Type B pancreatic cell (in vitro differentiated cells): Measurements from ENCODE around the gene NECTIN4. TPM values are rescaled to one million over a fixed set of nuclear protein-coding genes. Genes with fewer than 3 reads are reported as not detected.
"Not testable (repeated sequence)": the region's sequence is repeated elsewhere in the genome, so short reads cannot be mapped to it uniquely, and the experiment has no call there.

Experiments used
- DNase-seq: peaks from one replicate; pipeline ENCODE4 v3.0.0; 2021; ENCODE audit warnings: mixed read lengths; ENCODE audit not compliant: unreplicated experiment; ENCODE audit errors: extremely low spot score
- H3K27ac Mint-ChIP-seq: 2 replicates; pipeline ENCODE4 v1.8.0; 2021; ENCODE audit warnings: mild to moderate bottlenecking, mixed read lengths
- H3K27me3 Mint-ChIP-seq: 2 replicates; pipeline ENCODE4 v1.8.0; 2021; ENCODE audit warnings: mixed read lengths
- H3K36me3 Mint-ChIP-seq: 2 replicates; pipeline ENCODE4 v1.8.0; 2021; ENCODE audit warnings: mixed read lengths
- H3K4me1 Mint-ChIP-seq: one replicate; pipeline ENCODE4 v1.8.0; 2021; ENCODE audit warnings: mixed read lengths; ENCODE audit not compliant: unreplicated experiment
- H3K4me3 Mint-ChIP-seq: 2 replicates; pipeline ENCODE4 v1.8.0; 2021; ENCODE audit warnings: mild to moderate bottlenecking, mixed read lengths
- H3K9me3 Mint-ChIP-seq: 2 replicates; pipeline ENCODE4 v1.8.0; 2021; ENCODE audit warnings: mixed read lengths
- total RNA-seq: library from RNA; stranded (reverse); gene quantifications from 2 replicates; pipeline ENCODE4 v1.2.1, GENCODE V29; 2021; ENCODE audit warnings: low replicate concordance
- TF ChIP-seq, protein P1 (sequence below): fragments of 200-600 bp; sonication (generic); conservative IDR thresholded peaks from 2 replicates; pipeline ENCODE4 v1.5.0; 2021; ENCODE audit warnings: antibody characterized with exemption, mild to moderate bottlenecking

The NECTIN4 gene
- total RNA-seq, 1 donor from 2014 or later: 57.7 TPM

DNA sequence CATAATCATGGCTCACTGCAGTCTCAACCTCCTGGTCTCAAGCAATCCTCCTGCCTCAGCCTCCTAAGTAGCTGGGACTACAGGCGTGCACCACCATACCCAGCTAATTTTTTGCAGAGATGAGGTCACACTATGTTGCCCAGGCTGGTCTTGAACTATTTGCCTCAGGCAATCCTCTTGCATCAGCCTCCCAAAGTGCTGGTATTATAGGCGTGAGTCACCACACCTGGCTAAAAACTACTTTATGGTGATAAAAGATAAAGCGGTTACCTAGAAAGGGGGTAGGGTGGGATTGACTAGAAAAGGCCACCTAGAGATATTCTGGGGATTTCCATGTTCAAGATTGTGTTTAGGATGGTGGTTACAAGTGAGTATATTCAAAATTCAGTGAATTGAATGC is 55.6 kb downstream of the NECTIN4 start:
- peaks cover 10% of the 10 kb centered on the region for H3K4me1 Mint-ChIP-seq
- TF ChIP-seq, protein P1, sequence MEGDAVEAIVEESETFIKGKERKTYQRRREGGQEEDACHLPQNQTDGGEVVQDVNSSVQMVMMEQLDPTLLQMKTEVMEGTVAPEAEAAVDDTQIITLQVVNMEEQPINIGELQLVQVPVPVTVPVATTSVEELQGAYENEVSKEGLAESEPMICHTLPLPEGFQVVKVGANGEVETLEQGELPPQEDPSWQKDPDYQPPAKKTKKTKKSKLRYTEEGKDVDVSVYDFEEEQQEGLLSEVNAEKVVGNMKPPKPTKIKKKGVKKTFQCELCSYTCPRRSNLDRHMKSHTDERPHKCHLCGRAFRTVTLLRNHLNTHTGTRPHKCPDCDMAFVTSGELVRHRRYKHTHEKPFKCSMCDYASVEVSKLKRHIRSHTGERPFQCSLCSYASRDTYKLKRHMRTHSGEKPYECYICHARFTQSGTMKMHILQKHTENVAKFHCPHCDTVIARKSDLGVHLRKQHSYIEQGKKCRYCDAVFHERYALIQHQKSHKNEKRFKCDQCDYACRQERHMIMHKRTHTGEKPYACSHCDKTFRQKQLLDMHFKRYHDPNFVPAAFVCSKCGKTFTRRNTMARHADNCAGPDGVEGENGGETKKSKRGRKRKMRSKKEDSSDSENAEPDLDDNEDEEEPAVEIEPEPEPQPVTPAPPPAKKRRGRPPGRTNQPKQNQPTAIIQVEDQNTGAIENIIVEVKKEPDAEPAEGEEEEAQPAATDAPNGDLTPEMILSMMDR: no peak
- no peak for DNase-seq
- peaks cover 13% of the 10 kb centered on the region for H3K36me3 Mint-ChIP-seq
- no peaks in the 10 kb centered on the region for H3K9me3 Mint-ChIP-seq
- H3K27ac Mint-ChIP-seq: no peak overlapping the region
- H3K27me3 Mint-ChIP-seq: no peaks in the 10 kb centered on the region
- no peak overlapping the region for H3K4me3 Mint-ChIP-seq

DNA sequence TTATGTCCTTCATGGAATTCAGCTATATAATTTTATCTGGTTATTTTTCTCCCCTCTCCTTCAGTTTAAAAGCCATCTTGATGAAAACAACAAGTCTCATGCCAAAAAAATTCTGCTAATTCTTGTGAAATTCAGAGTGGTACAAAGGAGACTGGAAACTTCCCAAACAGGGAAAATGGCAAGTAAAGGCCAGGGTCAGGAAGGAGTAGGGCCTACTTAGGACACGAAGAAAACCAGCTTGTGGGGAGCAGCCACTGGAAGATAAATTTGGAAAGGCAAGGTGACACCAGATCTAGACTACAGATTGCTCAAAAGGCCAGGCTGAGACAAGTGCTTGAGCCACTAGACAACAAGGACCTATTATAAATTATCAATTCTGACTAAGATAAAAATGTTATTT is 56.9 kb downstream of the NECTIN4 start:
- TF ChIP-seq, protein P1: no peak
- Mint-ChIP-seq H3K27me3 (no peaks in the 10 kb centered on the region), H3K9me3 (no peaks in the 10 kb centered on the region), H3K27ac (peak overlapping the region; percentile 26), H3K4me3 (no peak overlapping the region), H3K36me3 (peaks cover 13% of the 10 kb centered on the region), H3K4me1 (peaks cover 7% of the 10 kb centered on the region)
- DNase-seq: no peak

DNA sequence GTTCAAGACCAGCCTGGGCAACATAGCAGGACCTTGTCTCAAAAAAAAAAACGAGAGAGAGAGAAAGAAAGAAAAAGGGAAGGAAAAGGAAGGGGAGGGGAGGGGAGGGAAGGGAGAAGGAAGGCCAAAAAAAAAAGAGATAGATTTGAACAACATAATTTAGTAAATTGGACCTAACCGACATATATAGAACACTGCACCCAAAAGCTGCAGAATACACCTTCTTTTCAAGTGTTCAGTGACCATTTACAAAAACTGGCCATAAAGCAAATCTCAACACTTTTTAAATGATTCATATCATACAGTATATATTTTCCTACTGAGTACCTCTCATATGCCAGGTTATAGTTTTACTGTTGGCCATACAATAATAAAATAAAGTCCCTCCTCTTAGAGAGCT is 57.5 kb downstream of the NECTIN4 start:
- no peak for DNase-seq
- no peaks in the 10 kb centered on the region for H3K27me3 Mint-ChIP-seq
- H3K27ac Mint-ChIP-seq: peak overlapping the region; percentile 39
- H3K36me3 Mint-ChIP-seq: peaks cover 13% of the 10 kb centered on the region
- H3K9me3 Mint-ChIP-seq: no peaks in the 10 kb centered on the region
- H3K4me3 Mint-ChIP-seq: peak overlapping the region; percentile 37
- TF ChIP-seq, protein P1: no peak
- peaks cover 5% of the 10 kb centered on the region for H3K4me1 Mint-ChIP-seq

DNA sequence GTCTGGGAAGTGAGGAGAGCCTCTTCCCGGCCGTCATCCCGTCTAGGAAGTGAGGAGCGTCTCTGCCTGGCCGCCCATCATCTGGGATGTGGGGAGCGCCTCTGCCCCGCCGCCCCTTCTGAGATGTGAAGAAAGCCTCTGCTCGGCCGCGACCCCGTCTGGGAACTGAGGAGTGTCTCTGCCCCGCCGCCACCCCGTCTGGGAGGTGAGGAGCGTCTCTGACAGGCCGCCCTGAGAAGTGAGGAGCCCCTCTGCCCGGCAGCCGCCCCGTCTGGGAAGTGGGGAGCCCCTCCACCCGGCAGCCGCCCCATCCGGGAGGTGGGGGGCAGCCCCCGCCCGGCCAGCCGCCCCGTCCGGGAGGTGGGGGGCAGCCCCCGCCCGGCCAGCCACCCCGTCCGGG is 59.9 kb downstream of the NECTIN4 start:
- DNase-seq, H3K9me3 Mint-ChIP-seq, H3K4me1 Mint-ChIP-seq, H3K27me3 Mint-ChIP-seq, H3K4me3 Mint-ChIP-seq, H3K27ac Mint-ChIP-seq: not testable (repeated sequence)
- peaks cover 13% of the 10 kb centered on the region for H3K36me3 Mint-ChIP-seq

DNA sequence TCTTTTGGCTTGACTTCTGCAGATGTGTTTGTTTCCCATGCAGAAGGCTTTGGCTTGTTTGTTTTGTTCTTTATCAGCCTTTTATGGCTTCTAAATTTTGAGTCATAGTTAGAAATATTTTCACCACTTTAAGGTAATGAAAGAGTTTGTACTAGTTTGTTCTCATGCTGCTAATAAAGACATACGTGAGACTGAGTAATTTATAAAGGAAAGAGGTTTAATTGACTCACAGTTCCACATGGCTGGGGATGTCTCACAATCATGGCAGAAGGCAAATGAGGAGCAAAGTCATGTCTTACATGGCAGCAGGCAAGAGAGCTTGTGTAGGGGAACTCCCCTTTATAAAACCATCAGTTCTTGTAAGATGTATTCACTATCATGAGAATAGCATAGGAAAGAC is 62.4 kb downstream of the NECTIN4 start:
- H3K4me3 Mint-ChIP-seq, DNase-seq, H3K27ac Mint-ChIP-seq, H3K9me3 Mint-ChIP-seq, H3K4me1 Mint-ChIP-seq, H3K27me3 Mint-ChIP-seq, H3K36me3 Mint-ChIP-seq: not testable (repeated sequence)

DNA sequence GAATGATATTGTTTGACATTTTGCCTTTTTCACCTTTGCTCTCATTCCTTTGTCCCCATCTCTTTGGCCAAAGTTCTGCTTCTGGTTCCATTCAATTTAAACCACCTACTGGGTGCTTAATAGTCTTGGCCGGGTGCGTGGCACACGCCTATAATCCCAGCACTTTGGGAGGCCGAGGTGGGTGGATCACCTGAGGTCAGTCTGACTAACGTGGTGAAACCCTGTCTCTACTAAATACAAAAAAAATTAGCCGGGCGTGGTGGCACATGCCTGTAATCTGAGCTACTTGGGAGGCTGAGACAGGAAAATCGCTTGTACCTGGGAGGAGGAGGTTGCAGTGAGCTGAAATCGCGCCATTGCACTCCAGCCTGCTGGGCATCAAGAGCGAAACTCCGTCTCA is 66.9 kb downstream of the NECTIN4 start:
- H3K27me3 Mint-ChIP-seq: peaks cover 50% of the 10 kb centered on the region
- H3K27ac Mint-ChIP-seq: peak overlapping the region; percentile 98
- not testable (repeated sequence) for H3K9me3 Mint-ChIP-seq, DNase-seq, H3K36me3 Mint-ChIP-seq
- H3K4me3 Mint-ChIP-seq: peak overlapping the region; percentile 93
- H3K4me1 Mint-ChIP-seq: peaks cover 24% of the 10 kb centered on the region

DNA sequence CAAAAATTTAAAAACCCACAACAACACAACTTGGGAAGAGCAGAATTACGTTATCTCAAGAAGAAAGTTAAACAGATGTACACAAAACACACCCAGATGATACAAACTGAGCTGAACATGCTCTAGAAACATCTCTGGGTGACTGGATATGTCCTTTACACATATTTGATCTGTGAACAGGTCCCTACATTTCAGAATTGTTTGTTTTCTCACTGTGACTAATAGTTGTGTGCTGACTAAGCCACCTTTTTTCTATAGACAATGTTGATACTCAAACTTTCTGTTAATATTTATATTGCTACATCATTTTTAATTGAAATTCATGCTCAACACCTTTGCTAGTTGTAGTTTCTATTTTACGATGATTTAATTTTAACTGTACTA is 67.4 kb downstream of the NECTIN4 start:
- Mint-ChIP-seq H3K4me1 (peaks cover 24% of the 10 kb centered on the region), H3K27me3 (peaks cover 53% of the 10 kb centered on the region), H3K9me3 (no peaks in the 10 kb centered on the region), H3K4me3 (peak overlapping the region; percentile 93), H3K27ac (peak overlapping the region; percentile 98), H3K36me3 (peaks cover 4% of the 10 kb centered on the region)
- DNase-seq: no peak
- TF ChIP-seq, protein P1: no peak
